NB4 (cell line): ENCODE data around the gene LOXL3.

Experiments
- CTCF ChIP-seq: IDR thresholded peaks from one replicate; pipeline ENCODE4 v1.5.1; 2012; ENCODE audit warnings: low read depth, low read length
- POLR2A ChIP-seq: IDR thresholded peaks from 2 replicates; pipeline ENCODE4 v1.6.1; 2011; ENCODE audit warnings: mild to moderate bottlenecking; ENCODE audit not compliant: insufficient read length; ENCODE audit errors: extremely low read depth

- TF ChIP-seq CTCF (no peak), POLR2A (no peak)
Measured at GRCh38 chr2:74501335-74502071, 52.2 kb downstream of the LOXL3 start.
